Hepatocyte (in vitro differentiated cells): ENCODE measurements around the gene TOMM6.

Experiments used
- EZH2 ChIP-seq: fragments of 200-600 bp; sonication (generic); IDR thresholded peaks from 2 replicates; pipeline ENCODE4 v1.6.1; 2016; ENCODE audit warnings: antibody characterized with exemption, mild to moderate bottlenecking, borderline replicate concordance
- TF ChIP-seq, protein P1 (sequence below): fragments of 200-600 bp; sonication (generic); IDR thresholded peaks from 2 replicates; pipeline ENCODE4 v1.5.1; 2016; ENCODE audit warnings: antibody characterized with exemption, mild to moderate bottlenecking; ENCODE audit not compliant: poor library complexity

DNA sequence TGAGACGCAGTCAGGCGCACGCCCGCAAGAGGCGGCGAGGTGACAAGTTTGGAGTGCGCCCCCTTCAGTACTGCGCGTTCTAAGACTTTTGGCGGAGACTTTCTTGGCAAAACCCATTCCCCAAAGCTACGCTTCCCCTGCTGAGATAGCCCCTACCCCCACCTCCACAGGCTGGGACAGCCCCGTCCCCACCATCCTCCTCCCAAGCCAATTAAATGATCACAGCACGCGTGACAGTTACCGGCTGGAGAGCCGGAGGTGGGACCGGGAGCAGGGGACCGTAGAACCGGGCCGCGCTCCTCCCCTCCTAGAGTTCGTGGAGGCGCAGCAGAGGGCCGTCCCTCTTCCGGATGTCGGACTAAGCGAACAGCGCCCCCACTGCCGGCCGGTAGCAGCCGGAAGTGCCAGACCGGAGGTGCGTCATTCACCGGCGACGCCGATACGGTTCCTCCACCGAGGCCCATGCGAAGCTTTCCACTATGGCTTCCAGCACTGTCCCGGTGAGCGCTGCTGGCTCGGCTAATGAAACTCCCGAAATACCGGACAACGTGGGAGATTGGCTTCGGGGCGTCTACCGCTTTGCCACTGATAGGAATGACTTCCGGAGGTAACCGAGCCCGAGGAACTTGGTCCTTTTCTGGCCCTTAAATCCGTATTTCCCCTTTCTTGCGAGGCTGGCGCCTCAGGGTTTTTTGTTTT is at the start of gene TOMM6:
- TF ChIP-seq, protein P1, sequence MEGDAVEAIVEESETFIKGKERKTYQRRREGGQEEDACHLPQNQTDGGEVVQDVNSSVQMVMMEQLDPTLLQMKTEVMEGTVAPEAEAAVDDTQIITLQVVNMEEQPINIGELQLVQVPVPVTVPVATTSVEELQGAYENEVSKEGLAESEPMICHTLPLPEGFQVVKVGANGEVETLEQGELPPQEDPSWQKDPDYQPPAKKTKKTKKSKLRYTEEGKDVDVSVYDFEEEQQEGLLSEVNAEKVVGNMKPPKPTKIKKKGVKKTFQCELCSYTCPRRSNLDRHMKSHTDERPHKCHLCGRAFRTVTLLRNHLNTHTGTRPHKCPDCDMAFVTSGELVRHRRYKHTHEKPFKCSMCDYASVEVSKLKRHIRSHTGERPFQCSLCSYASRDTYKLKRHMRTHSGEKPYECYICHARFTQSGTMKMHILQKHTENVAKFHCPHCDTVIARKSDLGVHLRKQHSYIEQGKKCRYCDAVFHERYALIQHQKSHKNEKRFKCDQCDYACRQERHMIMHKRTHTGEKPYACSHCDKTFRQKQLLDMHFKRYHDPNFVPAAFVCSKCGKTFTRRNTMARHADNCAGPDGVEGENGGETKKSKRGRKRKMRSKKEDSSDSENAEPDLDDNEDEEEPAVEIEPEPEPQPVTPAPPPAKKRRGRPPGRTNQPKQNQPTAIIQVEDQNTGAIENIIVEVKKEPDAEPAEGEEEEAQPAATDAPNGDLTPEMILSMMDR: peak; percentile 74
- TF ChIP-seq EZH2: no peak
